GM12892 (cell line): ENCODE results near the gene RFTN1.

Experiments
- POLR2A ChIP-seq: IDR thresholded peaks from 2 replicates; pipeline ENCODE4 v1.6.1; 2011; ENCODE audit warnings: low read depth, low read length, control low read depth
- TAF1 ChIP-seq: IDR thresholded peaks from 2 replicates; pipeline ENCODE4 v1.6.1; 2011; ENCODE audit warnings: low read depth, mild to moderate bottlenecking, control low read depth, low read length, borderline replicate concordance

- TF ChIP-seq POLR2A (no peak), TAF1 (no peak)
Measured at GRCh38 chr3:16461463-16462245, 51.8 kb downstream of the RFTN1 start.
